ENCODE data around the gene SGTA.

SGTA gene

GRCh38 chr19:2755811-2756210, 27.3 kb downstream of the SGTA start:
- DNase-seq (ENCODE audit: extremely low spot score) = no peak
- no peak for TF ChIP-seq CTCF (IDR thresholded peaks at IDR 0.05; ENCODE audit: control extremely low read depth, extremely low read depth, low read depth, missing control alignments)
- POLR2A ChIA-PET = no interaction called here
- CTCF ChIA-PET = no interaction called here

GRCh38 chr19:2755448-2755705, 27.7 kb downstream of the SGTA start:
- CTCF ChIA-PET = no interaction called here
- TF ChIP-seq CTCF (IDR thresholded peaks at IDR 0.05; ENCODE audit: control extremely low read depth, extremely low read depth, low read depth, missing control alignments) = no peak
- POLR2A ChIA-PET = no interaction called here
- DNase-seq (ENCODE audit: extremely low spot score) = no peak

GRCh38 chr19:2754659-2755447, 28.2 kb downstream of the SGTA start:
- no peak for TF ChIP-seq CTCF (IDR thresholded peaks at IDR 0.05; ENCODE audit: control extremely low read depth, extremely low read depth, low read depth, missing control alignments)
- CTCF ChIA-PET = interaction anchor here (2.9 kb wide), 1 partner anchor 106 kb away, joined by 21 read pairs; no protein-coding TSS in a partner anchor
- no peak for DNase-seq (ENCODE audit: extremely low spot score)
- POLR2A ChIA-PET = no interaction called here

DNA sequence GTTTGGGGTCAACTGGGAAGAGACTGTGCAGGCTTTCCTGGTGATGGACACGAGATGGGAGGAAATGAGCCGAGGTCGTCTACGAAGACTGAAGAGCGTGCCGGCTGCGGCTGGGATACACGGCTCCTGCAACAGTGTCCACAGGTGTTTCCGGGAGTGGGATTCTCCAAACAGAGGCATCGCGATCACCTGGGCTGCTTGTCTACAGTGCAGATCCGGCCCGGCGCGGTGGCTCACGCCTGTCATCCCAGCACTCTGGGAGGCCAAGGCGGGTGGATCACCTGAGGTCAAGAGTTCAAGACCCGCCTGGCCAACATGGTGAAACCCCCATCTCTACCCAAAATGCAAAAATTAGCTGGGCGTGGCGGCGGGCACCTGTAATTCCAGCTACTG, 31.6 kb downstream of the SGTA start:
- no peak for TF ChIP-seq CTCF (IDR thresholded peaks at IDR 0.05; ENCODE audit: control extremely low read depth, extremely low read depth, low read depth, missing control alignments)
- ChIA-PET POLR2A (no interaction called here), CTCF (interaction anchor here (1.2 to 2.9 kb wide), 2 partner anchors 103 to 137 kb away, joined by 3 to 21 read pairs; no protein-coding TSS in a partner anchor)
- no peak for DNase-seq (ENCODE audit: extremely low spot score)

DNA sequence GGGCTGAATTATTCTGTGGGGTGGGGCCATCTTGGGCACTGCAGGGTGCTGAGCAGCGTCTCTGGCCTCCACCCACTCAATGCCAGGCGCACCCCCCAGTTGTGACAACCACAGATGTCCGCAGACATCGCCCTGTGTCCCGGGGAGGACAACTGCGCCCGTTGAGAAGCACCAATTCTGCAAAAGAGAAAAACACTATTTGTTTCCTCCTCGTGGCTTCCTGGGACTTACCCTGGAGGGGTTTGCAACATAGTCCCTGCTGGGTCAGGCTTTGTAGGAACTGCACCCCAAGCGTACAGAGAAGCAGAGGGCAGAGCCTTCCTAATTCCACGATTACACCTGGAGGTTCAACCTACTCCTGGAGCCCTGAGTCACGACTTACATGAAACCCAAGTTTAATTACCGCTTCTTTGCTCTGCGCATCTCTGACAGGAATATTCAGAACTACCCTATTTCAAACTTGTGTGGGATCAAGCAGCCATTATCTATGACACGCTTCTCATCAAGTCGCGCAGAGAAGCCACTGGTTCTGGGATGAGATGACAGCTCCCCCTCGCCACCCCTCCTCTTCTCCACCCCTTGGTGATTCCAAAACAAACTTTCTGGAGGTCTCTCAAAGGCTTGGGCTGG, 32.1 kb downstream of the SGTA start:
- no peak for TF ChIP-seq CTCF (IDR thresholded peaks at IDR 0.05; ENCODE audit: control extremely low read depth, extremely low read depth, low read depth, missing control alignments)
- DNase-seq (ENCODE audit: extremely low spot score) = no peak
- ChIA-PET CTCF (interaction anchor here (1.2 to 7.3 kb wide), 7 partner anchors 9 to 137 kb away, joined by 3 to 88 read pairs (median 6); no protein-coding TSS in a partner anchor), POLR2A (no interaction called here)

GRCh38 chr19:2747349-2747748, 35.7 kb downstream of the SGTA start:
- ChIA-PET CTCF (interaction anchor here (0.9 to 7.3 kb wide), 3 partner anchors 8 to 99 kb away, joined by 4 to 88 read pairs (median 4); partner anchors contain the start of gene SLC39A3), POLR2A (interaction anchor here (1.4 kb wide), 1 partner anchor 99 kb away, joined by 5 read pairs; no protein-coding TSS in a partner anchor)
- DNase-seq (ENCODE audit: extremely low spot score) = no peak
- no peak for TF ChIP-seq CTCF (IDR thresholded peaks at IDR 0.05; ENCODE audit: control extremely low read depth, extremely low read depth, low read depth, missing control alignments)
